NCI-H460 (cell line): ENCODE results near the gene LENG9. TPM values are rescaled to one million over a fixed set of nuclear protein-coding genes. Genes with fewer than 3 reads are reported as not detected.

Experiments
- DNase-seq: peaks from one replicate; pipeline ENCODE4 v3.0.0-alpha.2; 2016; ENCODE audit warnings: low read depth; ENCODE audit errors: extremely low read depth
- total RNA-seq: library from RNA; depleted of rRNA; stranded (reverse); fragments of >200 nt; shearing (Covaris generic); gene quantifications from 2 replicates; pipeline ENCODE4 v1.2.3, GENCODE V29; 2014

The LENG9 gene
- total RNA-seq, 1 experiment from 2014 or later: 6.2 TPM

GRCh38 chr19:54424660-54425381 lies 38.8 kb downstream of the LENG9 start:
- DNase-seq: no peak

- no peak for DNase-seq
Observed at GRCh38 chr19:54424201-54424600, 39.4 kb downstream of the LENG9 start.

DNA sequence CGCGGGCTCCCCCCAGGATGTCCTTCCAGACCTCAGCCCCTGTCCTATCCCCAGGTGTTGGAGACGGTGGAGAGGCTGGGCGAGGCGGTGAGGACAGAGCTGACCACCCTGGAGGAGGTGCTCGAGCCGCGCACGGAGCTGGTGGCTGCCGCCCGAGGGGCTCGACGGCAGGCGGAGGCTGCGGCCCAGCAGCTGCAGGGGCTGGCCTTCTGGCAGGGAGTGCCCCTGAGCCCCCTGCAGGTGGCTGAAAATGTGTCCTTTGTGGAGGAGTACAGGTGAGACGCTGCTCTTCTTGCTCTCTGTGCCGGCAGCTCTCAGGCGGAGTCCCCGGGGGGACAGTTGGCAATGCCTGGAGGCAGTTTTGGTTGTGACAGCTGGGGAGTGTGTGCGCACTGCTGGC lies 41.4 kb downstream of the LENG9 start:
- no peak for DNase-seq

GRCh38 chr19:54421521-54421920 lies 42.1 kb downstream of the LENG9 start:
- no peak for DNase-seq

DNA sequence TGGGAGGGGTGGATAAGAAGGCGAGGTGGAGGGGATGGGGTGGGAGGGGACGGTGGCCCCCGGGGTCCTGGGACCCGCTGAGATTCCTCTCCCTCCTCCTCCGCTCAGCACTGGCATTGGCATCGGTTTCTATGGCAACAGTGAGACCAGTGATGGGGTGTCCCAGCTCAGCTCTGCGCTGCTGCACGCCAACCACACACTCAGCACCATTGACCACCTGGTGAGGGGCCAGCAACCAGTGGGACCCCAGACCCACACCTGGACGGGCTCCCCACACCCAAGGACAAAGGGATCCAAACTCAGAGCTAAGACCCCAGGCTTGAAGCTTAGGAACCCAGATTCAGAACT lies 42.4 kb downstream of the LENG9 start:
- no peak for DNase-seq

DNA sequence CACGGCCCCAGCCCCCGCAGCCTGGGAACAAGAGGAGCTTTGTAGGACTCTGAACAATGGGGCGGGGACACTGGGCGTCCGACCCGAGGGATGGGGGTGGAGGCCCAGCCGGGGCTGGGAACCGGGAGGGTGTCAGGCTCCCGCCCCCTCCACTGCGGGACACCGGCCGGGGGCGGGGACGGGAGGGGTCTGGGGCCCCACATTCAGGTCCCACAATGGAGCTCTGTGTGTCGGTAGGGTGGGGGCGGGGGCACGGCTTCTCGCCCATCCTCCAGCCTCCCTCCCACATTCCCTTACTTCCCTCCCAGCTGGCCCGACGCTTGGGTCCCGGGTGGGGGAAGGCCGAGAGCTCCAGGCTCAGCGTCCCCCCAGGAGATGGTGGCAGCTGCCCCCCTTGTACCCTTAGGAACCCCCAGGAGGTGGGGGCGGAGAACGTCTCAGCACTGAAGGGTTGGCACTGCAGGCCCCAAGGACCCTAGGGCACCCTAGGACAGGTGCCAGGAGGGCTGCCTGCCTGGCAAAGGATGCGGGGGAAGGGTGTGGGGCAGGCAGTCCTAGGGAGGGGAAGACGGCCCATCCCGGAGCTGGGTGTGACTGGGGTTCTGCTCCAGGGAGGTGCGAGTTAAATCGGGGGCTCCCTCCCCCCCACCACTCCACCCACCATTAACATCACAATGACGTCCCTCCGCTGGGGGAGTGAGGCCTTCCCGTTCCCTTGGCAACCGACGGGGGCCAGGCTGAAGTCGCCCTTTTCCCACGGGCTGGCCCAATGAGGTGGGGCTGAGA lies 43.0 kb downstream of the LENG9 start:
- no peak for DNase-seq

DNA sequence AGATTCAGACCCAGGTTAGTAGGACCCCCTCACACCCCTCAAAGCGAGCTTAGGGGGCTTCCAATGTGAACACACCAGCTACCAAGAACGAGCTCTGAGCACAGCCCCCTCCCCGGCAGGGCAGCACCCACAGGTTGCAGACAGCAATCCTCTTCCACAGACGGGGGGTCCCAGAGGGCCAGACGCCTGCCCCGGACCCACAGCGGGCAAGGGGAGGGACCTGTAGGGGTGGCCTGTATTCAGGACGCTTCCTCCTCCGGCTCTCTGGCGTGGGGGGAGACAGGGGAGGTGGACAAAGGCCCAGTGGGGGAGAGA lies 43.6 kb downstream of the LENG9 start:
- DNase-seq: no peak

GRCh38 chr19:54418930-54419800 lies 44.4 kb downstream of the LENG9 start:
- no peak for DNase-seq

DNA sequence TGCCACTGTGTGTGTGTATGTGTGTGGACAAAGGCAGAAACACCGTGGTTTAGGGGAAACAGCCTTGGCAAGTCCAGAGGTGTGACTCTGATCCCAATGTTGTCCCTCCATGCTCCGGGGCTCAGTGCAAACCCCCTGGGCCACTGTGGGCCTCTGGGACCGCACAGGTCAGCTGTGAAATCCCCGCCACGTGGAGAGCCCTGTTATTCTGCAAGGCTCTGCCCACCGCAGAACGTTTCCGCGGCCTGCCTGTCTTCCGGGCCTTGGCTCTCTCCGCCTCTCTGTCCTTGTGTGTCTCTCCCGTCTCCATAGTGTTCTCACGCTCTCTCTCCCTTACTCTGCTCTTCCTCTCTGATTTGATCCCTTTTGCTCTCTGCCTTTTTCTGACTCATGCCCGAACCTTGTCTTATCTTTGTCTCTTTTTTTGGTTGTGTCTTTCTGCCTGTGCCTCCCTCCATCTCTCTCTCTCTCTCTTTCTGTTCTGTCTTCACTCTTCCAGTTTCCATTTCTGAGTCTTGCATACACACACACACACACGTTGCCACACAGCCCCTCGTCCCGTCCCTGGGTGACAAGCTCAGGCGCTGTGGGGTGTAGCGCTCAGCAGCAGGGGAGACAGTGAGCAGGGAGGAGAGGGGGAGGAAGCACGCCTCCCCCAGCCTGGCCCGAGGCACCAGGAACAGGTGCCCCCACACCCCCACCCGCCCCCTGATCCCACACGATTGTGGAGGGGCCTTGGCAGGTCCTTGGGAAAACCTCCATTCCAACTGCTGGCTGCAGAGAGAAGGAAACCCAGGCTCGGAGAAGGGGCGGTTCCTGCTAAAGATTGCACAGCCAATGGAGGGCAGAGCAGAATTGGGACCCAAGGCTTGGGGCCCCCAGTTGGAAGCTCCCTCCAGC lies 45.3 kb downstream of the LENG9 start:
- DNase-seq: no peak

GRCh38 chr19:54416695-54417491 lies 46.7 kb downstream of the LENG9 start:
- DNase-seq: no peak

GRCh38 chr19:54415901-54416673 lies 47.5 kb downstream of the LENG9 start:
- no peak for DNase-seq

DNA sequence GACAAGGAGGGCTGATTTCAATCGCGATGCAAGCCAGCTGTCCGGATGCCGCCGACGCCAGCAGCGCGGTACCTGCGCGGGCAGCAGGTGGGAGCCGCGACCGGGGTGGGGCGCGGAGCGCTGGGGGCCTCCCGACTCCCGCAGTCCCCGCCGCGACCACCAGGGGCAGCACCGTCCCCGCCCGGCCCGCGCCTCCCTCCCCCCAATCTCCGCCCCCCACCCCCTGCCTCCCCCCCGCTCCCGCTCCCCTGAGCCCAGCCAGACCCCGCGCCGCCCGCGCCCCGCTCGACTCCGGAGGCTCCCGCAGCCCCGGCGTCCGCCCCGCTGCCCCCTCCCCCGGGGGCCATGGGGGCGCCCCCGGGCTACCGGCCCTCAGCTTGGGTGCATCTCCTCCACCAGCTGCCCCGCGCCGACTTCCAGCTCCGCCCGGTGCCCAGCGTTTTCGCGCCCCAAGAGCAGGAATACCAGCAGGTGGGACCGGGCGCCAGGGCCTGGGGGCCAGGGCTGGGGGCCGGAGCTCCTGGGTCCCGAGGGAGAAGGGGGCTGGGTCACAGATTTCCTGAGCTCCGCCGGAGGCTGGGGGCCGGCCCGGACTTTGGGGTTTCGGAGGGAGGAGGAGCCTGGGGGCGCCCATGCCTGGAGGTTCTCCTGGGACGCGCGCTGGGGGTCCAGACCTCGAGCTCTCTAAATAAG lies 48.2 kb downstream of the LENG9 start, which contains the start of gene TTYH1:
TSS of gene TTYH1 (plus strand) at position 257 of the 693 bp plus-strand sequence. CDS start at position 346, 89 bp downstream.
- DNase-seq: no peak

- no peak for DNase-seq
Observed at GRCh38 chr19:54414156-54414555, 49.4 kb downstream of the LENG9 start.

DNA sequence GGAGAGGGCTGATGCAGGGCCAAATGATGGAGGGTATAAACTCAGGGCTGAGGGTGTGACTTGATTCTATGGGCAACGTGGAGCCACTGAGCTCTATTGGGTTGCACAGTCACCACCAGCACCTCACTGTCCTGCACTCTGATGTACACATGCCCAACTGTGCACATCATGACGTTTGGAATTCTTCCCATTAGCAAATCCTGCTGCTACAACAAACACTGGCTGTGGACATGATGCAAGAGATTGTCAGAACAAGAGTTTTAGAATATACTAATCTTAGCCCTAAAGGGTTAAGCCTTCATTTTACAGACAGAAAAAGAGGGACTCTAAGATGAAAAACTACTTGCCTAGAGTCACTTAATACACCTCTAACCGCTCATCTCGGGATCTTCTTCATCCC lies 50.7 kb downstream of the LENG9 start:
- DNase-seq: no peak
